Chondrocyte (in vitro differentiated cells): ENCODE results near the gene KIF5A. TPM values are rescaled to one million over a fixed set of nuclear protein-coding genes. Genes with fewer than 3 reads are reported as not detected.
A peak's percentile ranks its signal among the peaks of the same experiment; 100 is the strongest.

ENCODE experiments used
- DNase-seq: peaks from one replicate; pipeline ENCODE4 v3.0.0; 2021; ENCODE audit warnings: mixed read lengths, low spot score
- H3K27ac Mint-ChIP-seq: one replicate; pipeline ENCODE4 v1.8.0; 2021; ENCODE audit warnings: mild to moderate bottlenecking, moderate library complexity, mixed read lengths; ENCODE audit not compliant: unreplicated experiment
- H3K27me3 Mint-ChIP-seq: 2 replicates; pipeline ENCODE4 v1.8.0; 2021; ENCODE audit warnings: low read depth, mixed read lengths
- H3K36me3 Mint-ChIP-seq: 2 replicates; pipeline ENCODE4 v1.8.0; 2021; ENCODE audit warnings: low read depth, mixed read lengths
- H3K4me1 Mint-ChIP-seq: 2 replicates; pipeline ENCODE4 v1.8.0; 2021; ENCODE audit warnings: low read depth, mild to moderate bottlenecking, mixed read lengths
- H3K4me3 Mint-ChIP-seq: one replicate; pipeline ENCODE4 v1.8.0; 2021; ENCODE audit warnings: mild to moderate bottlenecking, moderate library complexity, mixed read lengths; ENCODE audit not compliant: unreplicated experiment
- H3K9me3 Mint-ChIP-seq: 2 replicates; pipeline ENCODE4 v1.8.0; 2021; ENCODE audit warnings: low read depth, mixed read lengths
- total RNA-seq: library from RNA; stranded (reverse); gene quantifications from 3 replicates; pipeline ENCODE4 v1.2.1, GENCODE V29; 2021
- TF ChIP-seq, protein P1 (sequence below): fragments of 200-600 bp; sonication (generic); IDR thresholded peaks from 2 replicates; pipeline ENCODE4 v1.5.0; 2021; ENCODE audit warnings: antibody characterized with exemption, mild to moderate bottlenecking, moderate library complexity

The KIF5A gene
- total RNA-seq, 1 donor from 2014 or later, result 3.5 TPM

DNA sequence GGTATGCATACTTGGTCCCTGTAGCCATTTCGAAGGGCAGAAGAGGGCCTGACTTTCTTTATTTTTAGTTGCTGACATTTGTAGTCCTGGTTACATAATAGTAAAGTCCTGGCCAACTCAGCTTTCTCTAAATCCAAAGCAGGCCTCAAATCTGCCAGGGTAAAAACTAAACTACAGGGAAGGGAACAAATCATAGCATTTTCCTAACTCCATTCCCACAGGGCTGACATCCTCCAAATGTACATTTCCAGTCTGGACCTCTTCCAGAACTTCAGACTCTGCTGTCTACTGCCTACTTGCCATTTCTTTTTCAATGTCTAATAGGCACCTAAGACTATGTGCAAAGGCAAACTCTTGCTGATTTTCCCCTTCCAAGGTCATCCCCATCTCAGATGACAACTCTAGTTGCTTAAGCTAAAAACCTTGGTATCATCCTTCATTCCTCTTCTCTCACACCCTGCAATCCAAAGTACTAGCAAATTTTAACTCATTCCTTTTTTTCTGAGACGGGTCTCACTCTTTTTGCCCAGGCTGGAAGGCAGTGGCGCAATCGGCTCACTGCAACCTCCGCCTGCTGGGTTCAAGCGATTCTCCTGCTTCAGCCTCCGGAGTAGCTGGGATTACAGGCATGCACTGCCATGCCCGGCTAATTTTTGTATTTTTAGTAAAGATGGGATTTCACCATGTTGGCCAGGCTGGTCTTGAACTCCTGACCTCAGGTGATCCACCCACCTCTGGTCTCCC is 31.5 kb upstream of the KIF5A start:
- peak overlapping the region; percentile 100 for H3K27ac Mint-ChIP-seq
- peaks cover 46% of the 10 kb centered on the region for H3K36me3 Mint-ChIP-seq
- DNase-seq, result no peak
- peak overlapping the region; percentile 95 for H3K4me3 Mint-ChIP-seq
- no peaks in the 10 kb centered on the region for H3K9me3 Mint-ChIP-seq
- no peaks in the 10 kb centered on the region for H3K27me3 Mint-ChIP-seq
- TF ChIP-seq, protein P1, sequence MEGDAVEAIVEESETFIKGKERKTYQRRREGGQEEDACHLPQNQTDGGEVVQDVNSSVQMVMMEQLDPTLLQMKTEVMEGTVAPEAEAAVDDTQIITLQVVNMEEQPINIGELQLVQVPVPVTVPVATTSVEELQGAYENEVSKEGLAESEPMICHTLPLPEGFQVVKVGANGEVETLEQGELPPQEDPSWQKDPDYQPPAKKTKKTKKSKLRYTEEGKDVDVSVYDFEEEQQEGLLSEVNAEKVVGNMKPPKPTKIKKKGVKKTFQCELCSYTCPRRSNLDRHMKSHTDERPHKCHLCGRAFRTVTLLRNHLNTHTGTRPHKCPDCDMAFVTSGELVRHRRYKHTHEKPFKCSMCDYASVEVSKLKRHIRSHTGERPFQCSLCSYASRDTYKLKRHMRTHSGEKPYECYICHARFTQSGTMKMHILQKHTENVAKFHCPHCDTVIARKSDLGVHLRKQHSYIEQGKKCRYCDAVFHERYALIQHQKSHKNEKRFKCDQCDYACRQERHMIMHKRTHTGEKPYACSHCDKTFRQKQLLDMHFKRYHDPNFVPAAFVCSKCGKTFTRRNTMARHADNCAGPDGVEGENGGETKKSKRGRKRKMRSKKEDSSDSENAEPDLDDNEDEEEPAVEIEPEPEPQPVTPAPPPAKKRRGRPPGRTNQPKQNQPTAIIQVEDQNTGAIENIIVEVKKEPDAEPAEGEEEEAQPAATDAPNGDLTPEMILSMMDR, result no peak
- peaks cover 56% of the 10 kb centered on the region for H3K4me1 Mint-ChIP-seq

- Mint-ChIP-seq H3K27ac (peak overlapping the region; percentile 100), H3K4me1 (peaks cover 64% of the 10 kb centered on the region), H3K4me3 (peak overlapping the region; percentile 95), H3K27me3 (no peaks in the 10 kb centered on the region), H3K36me3 (peaks cover 44% of the 10 kb centered on the region), H3K9me3 (no peaks in the 10 kb centered on the region)
- DNase-seq, result no peak
- TF ChIP-seq, protein P1, result no peak
Measured at GRCh38 chr12:57518920-57519795, 30.7 kb upstream of the KIF5A start.

DNA sequence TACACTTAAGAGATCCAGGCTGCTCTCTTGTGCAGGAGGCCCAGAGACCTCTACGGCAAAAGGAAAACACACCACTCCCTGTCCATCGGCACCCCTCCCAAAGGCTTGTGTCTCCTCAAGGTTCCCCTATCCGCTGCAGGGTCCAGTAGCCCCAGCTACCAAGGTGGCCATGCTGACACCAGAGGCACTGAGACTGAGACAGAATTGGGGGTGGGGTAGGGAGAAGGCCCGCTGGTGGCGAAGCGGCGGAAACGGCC is 30.1 kb upstream of the KIF5A start:
- Mint-ChIP-seq H3K4me3 (peak overlapping the region; percentile 95), H3K27me3 (no peaks in the 10 kb centered on the region), H3K27ac (peak overlapping the region; percentile 100), H3K4me1 (peaks cover 69% of the 10 kb centered on the region), H3K9me3 (no peaks in the 10 kb centered on the region), H3K36me3 (peaks cover 44% of the 10 kb centered on the region)
- TF ChIP-seq, protein P1, result peak; percentile 19
- no peak for DNase-seq

DNA sequence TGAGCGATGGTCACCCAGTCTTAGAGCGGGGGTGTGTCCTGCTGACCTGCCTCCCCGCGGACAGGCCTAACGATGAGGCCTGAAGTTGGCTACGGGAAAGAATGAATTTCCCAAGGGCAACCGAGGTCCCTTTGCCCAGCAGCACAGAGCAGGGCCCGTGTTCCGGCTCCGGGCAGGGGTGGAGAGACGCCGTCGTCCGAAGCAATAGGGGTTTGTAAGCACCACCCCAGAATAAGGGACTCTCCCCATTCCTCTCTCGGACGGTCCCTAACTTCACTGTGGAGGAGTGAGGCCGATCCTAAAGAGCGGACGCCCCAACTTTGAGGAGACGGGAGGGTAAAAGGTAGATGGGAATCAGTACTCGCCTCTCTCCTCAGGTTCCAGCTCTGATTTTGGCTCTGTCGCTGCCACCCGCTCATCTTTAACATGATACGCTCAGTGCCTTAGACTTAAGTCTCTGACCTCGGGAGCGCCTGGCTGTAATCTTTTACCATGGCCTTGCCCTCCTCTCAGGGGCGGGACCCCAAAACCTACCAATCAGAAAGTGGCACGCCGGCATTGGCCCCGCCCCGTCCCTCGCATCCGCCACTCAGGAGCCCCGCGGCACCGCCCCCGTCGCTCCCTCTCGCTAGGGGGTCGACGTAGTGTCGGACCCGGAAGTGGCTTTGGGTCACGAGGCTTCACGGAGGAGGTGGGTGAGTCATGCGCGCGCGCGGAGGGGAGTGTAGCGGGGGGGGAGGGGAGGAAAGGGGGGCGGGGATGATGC is 29.6 kb upstream of the KIF5A start, which contains the start of gene DDIT3:
Gene DDIT3 (minus strand): TSS at position 462 of the 766 bp plus-strand sequence. CDS start 3,108 bp downstream, outside the sequence.
- TF ChIP-seq, protein P1, result peak; percentile 17
- Mint-ChIP-seq H3K36me3 (peaks cover 44% of the 10 kb centered on the region), H3K9me3 (no peaks in the 10 kb centered on the region), H3K4me3 (peak within 1 kb of the TSS; percentile 95), H3K27me3 (no peaks in the 10 kb centered on the region), H3K27ac (peak within 1 kb of the TSS; percentile 100), H3K4me1 (peaks cover 74% of the 10 kb centered on the region)
- DNase-seq, result peak; percentile 99

- Mint-ChIP-seq H3K27ac (peak overlapping the region; percentile 100), H3K36me3 (peaks cover 32% of the 10 kb centered on the region), H3K4me3 (peak overlapping the region; percentile 74), H3K4me1 (peaks cover 73% of the 10 kb centered on the region), H3K27me3 (no peaks in the 10 kb centered on the region), H3K9me3 (no peaks in the 10 kb centered on the region)
- DNase-seq, result no peak
- TF ChIP-seq, protein P1, result peak; percentile 39
Measured at GRCh38 chr12:57521525-57522010, 28.3 kb upstream of the KIF5A start.
